ENCODE results near the gene HYAL1.
A peak's percentile ranks its signal among the peaks of the same experiment; 100 is the strongest.

Gene HYAL1

GRCh38 chr3:50297384-50297775 is 6.0 kb downstream of the HYAL1 start:
- no peak overlapping the region for H3K27ac ChIP-seq (ENCODE audit: low read length)

DNA sequence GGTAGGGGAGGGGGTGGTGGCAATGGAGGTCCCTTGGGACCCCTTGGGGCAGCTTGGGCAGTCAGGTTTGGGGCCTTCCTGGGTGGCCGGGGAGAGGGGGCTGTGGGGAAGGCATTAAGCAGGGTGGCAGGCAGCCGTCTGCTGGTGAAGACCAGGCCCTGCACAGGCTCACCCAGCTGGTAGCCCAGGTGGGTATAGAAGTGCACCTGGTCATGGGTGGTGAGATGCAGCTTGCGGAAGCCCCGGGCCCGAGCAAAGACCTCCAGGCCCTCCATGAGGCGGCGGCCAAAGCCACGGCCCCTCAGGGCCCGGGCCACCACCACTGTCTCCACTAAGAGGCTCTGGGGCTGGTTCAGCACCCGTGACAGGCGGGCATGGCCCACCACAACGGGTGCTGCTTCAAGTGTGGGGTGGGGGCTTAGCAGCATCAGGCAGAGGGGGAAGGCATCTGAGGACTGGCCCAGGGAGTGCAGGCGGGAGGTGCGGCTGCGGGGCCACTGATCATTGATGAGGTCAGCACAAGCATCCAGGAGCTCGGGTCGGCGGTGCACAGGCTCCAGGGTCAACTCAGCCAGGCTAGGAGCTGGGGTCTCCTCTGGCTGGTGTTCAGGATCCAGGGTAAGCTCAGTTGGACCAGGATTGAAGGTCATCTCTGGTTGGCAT is 6.5 kb downstream of the HYAL1 start:
- Histone ChIP-seq H3K4me3 (ENCODE audit: low read length) (no peak overlapping the region), H3K4me1 (ENCODE audit: control insufficient read depth, low read depth, low read length) (peaks cover 11% of the 10 kb centered on the region), H3K27me3 (ENCODE audit: control insufficient read depth, insufficient read depth, low read length) (no peaks in the 10 kb centered on the region), H3K27ac (ENCODE audit: low read length) (no peak overlapping the region), H3K36me3 (ENCODE audit: control insufficient read depth, low read depth, low read length) (no peaks in the 10 kb centered on the region), H3K9me3 (ENCODE audit: control insufficient read depth, low read depth, low read length) (no peaks in the 10 kb centered on the region), H3K9ac (ENCODE audit: low read length) (no peak overlapping the region)

More at GRCh38 chr3:50297384-50297775, 6.0 kb downstream of the HYAL1 start:
- Histone ChIP-seq H3K27me3 (ENCODE audit: control insufficient read depth, insufficient read depth, low read length) (no peaks in the 10 kb centered on the region), H3K9ac (ENCODE audit: low read length) (no peak overlapping the region), H3K36me3 (ENCODE audit: control insufficient read depth, low read depth, low read length) (no peaks in the 10 kb centered on the region), H3K9me3 (ENCODE audit: control insufficient read depth, low read depth, low read length) (no peaks in the 10 kb centered on the region), H3K4me3 (ENCODE audit: low read length) (no peak overlapping the region), H3K4me1 (ENCODE audit: control insufficient read depth, low read depth, low read length) (peaks cover 11% of the 10 kb centered on the region)

DNA sequence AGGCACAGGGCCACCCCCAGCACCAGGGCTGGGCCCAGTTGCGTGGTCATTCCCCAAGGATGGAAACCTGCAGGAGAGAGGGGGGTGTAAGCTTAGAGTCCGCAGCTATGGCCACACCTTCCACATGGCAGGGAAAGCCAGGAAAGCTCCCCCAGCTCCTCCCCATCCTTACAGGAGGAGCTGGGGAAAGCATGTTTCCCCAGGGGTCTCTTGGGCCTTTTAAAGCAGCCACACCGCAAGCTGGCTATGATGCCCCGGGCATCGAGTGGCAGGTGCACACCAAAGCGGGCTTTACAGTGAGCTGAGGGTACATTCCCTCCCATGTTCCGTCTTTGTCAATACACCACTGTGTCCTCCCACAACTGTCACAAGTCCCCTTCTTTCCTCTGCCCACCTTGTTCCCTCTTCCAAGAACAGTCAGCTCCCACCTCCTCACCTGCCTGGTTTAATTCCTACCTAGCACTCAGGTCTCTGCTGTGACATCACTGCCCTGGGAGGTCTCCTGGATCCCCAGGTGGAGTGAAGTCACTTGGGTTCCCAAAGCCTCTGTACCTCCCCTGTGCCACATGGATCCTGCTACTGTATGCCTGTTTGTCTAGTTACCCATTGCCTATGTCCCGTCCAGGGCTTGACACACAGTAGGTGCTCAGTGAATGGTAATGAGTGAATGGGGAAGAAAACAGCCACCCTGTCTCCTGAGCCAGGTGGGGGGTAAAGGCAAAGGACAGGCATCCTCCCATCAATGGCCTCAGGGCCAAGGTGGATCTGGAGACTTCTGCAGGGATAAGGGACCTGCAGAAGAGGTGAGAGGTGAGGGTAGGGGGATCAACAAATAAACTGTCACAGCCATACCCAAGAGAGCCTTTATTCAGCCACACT is 7.6 kb downstream of the HYAL1 start:
- no peak overlapping the region for H3K27ac ChIP-seq (ENCODE audit: low read length)
- no peak overlapping the region for H3K4me3 ChIP-seq (ENCODE audit: low read length)
- H3K36me3 ChIP-seq (ENCODE audit: control insufficient read depth, low read depth, low read length) = no peaks in the 10 kb centered on the region
- H3K4me1 ChIP-seq (ENCODE audit: control insufficient read depth, low read depth, low read length) = peaks cover 11% of the 10 kb centered on the region
- H3K9ac ChIP-seq (ENCODE audit: low read length) = no peak overlapping the region
- H3K9me3 ChIP-seq (ENCODE audit: control insufficient read depth, low read depth, low read length) = no peaks in the 10 kb centered on the region
- H3K27me3 ChIP-seq (ENCODE audit: control insufficient read depth, insufficient read depth, low read length) = no peaks in the 10 kb centered on the region

- peaks cover 7% of the 10 kb centered on the region for H3K4me1 ChIP-seq (ENCODE audit: control insufficient read depth, low read depth, low read length)
- no peak overlapping the region for H3K4me3 ChIP-seq (ENCODE audit: low read length)
- H3K27ac ChIP-seq (ENCODE audit: low read length) = no peak overlapping the region
- H3K27me3 ChIP-seq (ENCODE audit: control insufficient read depth, insufficient read depth, low read length) = no peaks in the 10 kb centered on the region
- H3K9ac ChIP-seq (ENCODE audit: low read length) = no peak overlapping the region
- H3K36me3 ChIP-seq (ENCODE audit: control insufficient read depth, low read depth, low read length) = peaks cover 4% of the 10 kb centered on the region
- no peaks in the 10 kb centered on the region for H3K9me3 ChIP-seq (ENCODE audit: control insufficient read depth, low read depth, low read length)
Measured at GRCh38 chr3:50294492-50295403, 8.6 kb downstream of the HYAL1 start.

DNA sequence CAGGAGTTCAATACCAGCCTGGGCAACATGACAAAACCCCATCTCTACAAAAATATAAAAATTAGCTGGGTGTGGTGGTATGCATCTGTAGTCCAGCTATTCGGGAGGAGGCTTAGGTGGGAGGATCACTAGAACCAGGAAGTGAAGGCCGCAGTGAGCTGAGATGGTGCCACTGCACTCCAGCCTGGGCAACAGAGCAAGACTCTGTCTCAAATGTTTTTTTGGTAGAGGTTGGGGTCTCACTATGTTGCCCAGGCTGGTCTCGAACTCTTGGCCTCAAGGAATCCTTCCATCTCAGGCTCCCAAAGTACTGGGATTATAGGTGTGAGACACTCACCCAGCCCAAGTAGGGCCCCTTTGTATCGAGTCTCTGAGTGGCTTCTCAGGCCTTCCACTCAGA is 9.3 kb downstream of the HYAL1 start:
- Histone ChIP-seq H3K27me3 (ENCODE audit: control insufficient read depth, insufficient read depth, low read length) (no peaks in the 10 kb centered on the region), H3K9ac (ENCODE audit: low read length) (no peak overlapping the region), H3K4me3 (ENCODE audit: low read length) (no peak overlapping the region), H3K36me3 (ENCODE audit: control insufficient read depth, low read depth, low read length) (peaks cover 11% of the 10 kb centered on the region), H3K27ac (ENCODE audit: low read length) (no peak overlapping the region), H3K4me1 (ENCODE audit: control insufficient read depth, low read depth, low read length) (peaks cover 5% of the 10 kb centered on the region), H3K9me3 (ENCODE audit: control insufficient read depth, low read depth, low read length) (no peaks in the 10 kb centered on the region)

GRCh38 chr3:50293079-50293801 is 10.1 kb downstream of the HYAL1 start:
- H3K27ac ChIP-seq (ENCODE audit: low read length) = no peak overlapping the region
- H3K4me1 ChIP-seq (ENCODE audit: control insufficient read depth, low read depth, low read length) = peaks cover 5% of the 10 kb centered on the region
- H3K4me3 ChIP-seq (ENCODE audit: low read length) = peak overlapping the region; percentile 36
- H3K9me3 ChIP-seq (ENCODE audit: control insufficient read depth, low read depth, low read length) = no peaks in the 10 kb centered on the region
- H3K27me3 ChIP-seq (ENCODE audit: control insufficient read depth, insufficient read depth, low read length) = no peaks in the 10 kb centered on the region
- peaks cover 19% of the 10 kb centered on the region for H3K36me3 ChIP-seq (ENCODE audit: control insufficient read depth, low read depth, low read length)
- peak overlapping the region; percentile 47 for H3K9ac ChIP-seq (ENCODE audit: low read length)

DNA sequence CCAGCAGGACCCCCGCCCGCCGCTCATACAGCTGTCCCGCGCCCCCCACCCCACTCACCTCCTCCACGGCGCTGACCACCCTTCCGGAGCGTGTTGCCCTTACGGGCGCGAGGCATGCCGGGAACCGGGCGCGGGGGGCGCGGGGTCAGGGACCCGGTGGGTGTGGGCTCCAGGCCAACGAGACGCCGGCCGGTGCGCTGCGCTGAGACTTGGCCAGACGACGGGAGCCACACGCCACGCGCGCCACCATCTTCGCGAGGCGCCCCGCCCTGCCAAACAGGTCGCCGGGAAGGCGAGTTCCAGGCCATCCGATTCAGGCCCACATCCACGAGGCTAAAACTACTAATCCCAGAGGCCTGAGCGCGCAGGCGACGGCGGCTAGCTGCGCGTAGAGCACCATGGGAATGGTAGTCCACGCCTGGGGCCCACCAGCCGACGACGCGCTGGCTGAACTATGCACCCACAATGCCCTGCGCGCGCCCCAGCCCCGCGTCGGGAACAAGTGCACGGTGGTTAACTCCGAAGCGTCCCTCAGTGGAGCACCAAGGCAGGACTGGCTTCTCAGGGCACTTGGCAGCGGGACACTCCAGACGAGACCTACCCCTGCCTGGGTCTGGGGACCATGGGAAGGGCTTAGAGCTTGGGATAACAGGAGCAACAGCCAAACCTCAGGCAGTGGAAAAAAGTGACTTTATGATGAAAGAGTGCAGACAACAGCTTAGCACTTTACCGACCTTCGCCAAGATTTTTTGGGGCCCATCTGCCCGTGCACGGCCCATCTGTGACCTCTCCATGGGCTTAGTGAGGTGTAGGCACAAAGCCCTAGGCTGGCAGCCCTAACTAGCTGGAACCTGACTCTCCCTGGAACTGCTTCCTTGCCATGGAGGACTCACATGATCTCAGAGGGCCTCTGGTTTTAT is 11.0 kb downstream of the HYAL1 start, which contains the start of gene IFRD2:
Gene IFRD2, minus strand, starts transcription at position 271 of the 920 bp plus-strand sequence. Its CDS starts 155 bp downstream, at position 116.
- H3K9me3 ChIP-seq (ENCODE audit: control insufficient read depth, low read depth, low read length) = no peaks in the 10 kb centered on the region
- peak within 1 kb of the TSS; percentile 88 for H3K9ac ChIP-seq (ENCODE audit: low read length)
- H3K36me3 ChIP-seq (ENCODE audit: control insufficient read depth, low read depth, low read length) = peaks cover 28% of the 10 kb centered on the region
- peaks cover 5% of the 10 kb centered on the region for H3K4me1 ChIP-seq (ENCODE audit: control insufficient read depth, low read depth, low read length)
- H3K27ac ChIP-seq (ENCODE audit: low read length) = peak within 1 kb of the TSS; percentile 6
- peak within 1 kb of the TSS; percentile 93 for H3K4me3 ChIP-seq (ENCODE audit: low read length)
- H3K27me3 ChIP-seq (ENCODE audit: control insufficient read depth, insufficient read depth, low read length) = no peaks in the 10 kb centered on the region

- Histone ChIP-seq H3K27ac (ENCODE audit: low read length) (no peak overlapping the region), H3K4me3 (ENCODE audit: low read length) (no peak overlapping the region), H3K9me3 (ENCODE audit: control insufficient read depth, low read depth, low read length) (no peaks in the 10 kb centered on the region), H3K9ac (ENCODE audit: low read length) (no peak overlapping the region), H3K36me3 (ENCODE audit: control insufficient read depth, low read depth, low read length) (peaks cover 34% of the 10 kb centered on the region), H3K27me3 (ENCODE audit: control insufficient read depth, insufficient read depth, low read length) (no peaks in the 10 kb centered on the region), H3K4me1 (ENCODE audit: control insufficient read depth, low read depth, low read length) (peaks cover 5% of the 10 kb centered on the region)
Measured at GRCh38 chr3:50290161-50290641, 13.2 kb downstream of the HYAL1 start.

DNA sequence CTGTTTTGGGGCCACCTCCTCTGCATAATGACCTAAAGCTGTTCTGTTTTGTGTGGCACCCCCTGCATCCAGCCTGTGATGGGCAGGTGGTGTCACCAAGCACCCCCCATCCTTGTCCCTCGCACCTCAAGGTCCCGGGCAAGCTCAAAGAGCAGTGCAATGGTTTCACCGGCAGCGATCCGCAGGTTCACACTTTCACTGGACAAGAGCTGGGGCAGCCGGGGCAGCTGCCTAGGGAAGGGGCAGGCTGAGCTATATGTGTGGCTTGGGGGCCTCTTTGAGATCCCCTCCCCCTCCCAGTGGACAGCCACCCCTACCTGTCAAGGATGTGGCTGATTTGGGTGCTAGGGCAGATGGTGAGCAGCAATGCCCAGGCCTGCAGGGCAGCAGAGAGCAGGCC is 14.2 kb downstream of the HYAL1 start:
- no peaks in the 10 kb centered on the region for H3K27me3 ChIP-seq (ENCODE audit: control insufficient read depth, insufficient read depth, low read length)
- no peak overlapping the region for H3K4me3 ChIP-seq (ENCODE audit: low read length)
- no peak overlapping the region for H3K27ac ChIP-seq (ENCODE audit: low read length)
- no peaks in the 10 kb centered on the region for H3K9me3 ChIP-seq (ENCODE audit: control insufficient read depth, low read depth, low read length)
- H3K9ac ChIP-seq (ENCODE audit: low read length) = no peak overlapping the region
- H3K36me3 ChIP-seq (ENCODE audit: control insufficient read depth, low read depth, low read length) = peaks cover 34% of the 10 kb centered on the region
- H3K4me1 ChIP-seq (ENCODE audit: control insufficient read depth, low read depth, low read length) = peaks cover 5% of the 10 kb centered on the region

DNA sequence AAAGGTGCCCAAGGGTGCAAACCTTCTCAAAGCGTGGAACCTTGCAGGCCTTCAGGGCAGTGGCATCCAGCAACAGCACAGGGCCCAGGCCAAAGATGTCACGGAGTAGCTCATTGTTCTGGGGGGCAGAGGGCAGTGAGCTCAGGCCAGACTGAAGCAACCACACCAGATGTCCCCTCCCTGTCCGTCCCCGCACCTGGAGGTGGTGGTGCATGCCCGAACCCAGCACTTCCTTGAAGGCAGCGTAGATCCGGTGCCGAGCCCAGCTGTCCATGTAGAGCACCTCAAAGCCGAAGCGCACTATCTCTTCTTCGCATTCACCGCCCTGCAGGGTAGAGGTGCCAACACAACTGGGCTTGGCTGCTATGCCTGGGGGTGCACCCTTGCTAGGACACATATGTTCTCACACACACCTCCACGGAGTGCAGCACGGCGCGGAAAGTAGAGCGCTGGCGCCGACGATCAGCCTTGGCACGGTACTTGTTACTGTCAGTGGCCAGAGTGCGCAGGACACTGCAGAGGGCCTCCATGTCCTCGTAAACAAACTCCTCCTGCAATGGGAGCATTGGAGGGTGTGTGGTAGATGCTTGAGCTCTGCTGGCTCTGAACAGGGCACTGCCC is 14.9 kb downstream of the HYAL1 start:
- Histone ChIP-seq H3K9ac (ENCODE audit: low read length) (no peak overlapping the region), H3K4me3 (ENCODE audit: low read length) (no peak overlapping the region), H3K27me3 (ENCODE audit: control insufficient read depth, insufficient read depth, low read length) (no peaks in the 10 kb centered on the region), H3K9me3 (ENCODE audit: control insufficient read depth, low read depth, low read length) (no peaks in the 10 kb centered on the region), H3K4me1 (ENCODE audit: control insufficient read depth, low read depth, low read length) (peaks cover 5% of the 10 kb centered on the region), H3K36me3 (ENCODE audit: control insufficient read depth, low read depth, low read length) (peaks cover 34% of the 10 kb centered on the region), H3K27ac (ENCODE audit: low read length) (no peak overlapping the region)

Measured in iPS-18a (cell line).